ENCODE measurements around the gene AMACR.
A peak's percentile ranks its signal among the peaks of the same experiment; 100 is the strongest.

The AMACR gene

DNA sequence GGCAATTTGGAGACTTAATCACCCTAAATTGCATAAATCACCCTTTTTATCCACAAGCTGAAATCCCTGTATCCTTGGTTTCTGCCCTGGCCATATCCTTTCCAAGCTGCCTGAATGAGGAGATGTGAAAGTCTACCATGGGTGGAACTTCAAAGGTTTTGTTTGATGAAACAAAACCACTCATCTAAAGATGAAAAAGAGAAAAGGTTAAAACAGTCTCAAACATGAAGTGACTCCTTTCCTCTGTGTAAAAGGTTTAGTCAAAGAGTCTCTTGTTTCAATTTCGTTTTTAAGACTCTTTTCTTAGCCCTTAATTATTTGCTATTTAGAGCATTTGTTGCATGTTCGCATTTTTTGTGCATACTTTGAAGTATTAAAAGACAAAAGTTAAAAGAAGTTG lies 34.6 kb downstream of the AMACR start:
- H3K4me3 ChIP-seq (ENCODE audit: low read depth, low read length) = no peak overlapping the region
- DNase-seq (ENCODE audit: low read depth) = peak; percentile 35
- TF ChIP-seq CTCF (IDR thresholded peaks at IDR 0.05; ENCODE audit: insufficient read depth, low read depth, low read length, missing control alignments) = no peak

GRCh38 chr5:33969572-33970452 lies 38.0 kb downstream of the AMACR start:
- H3K4me3 ChIP-seq (ENCODE audit: low read depth, low read length) = no peak overlapping the region
- TF ChIP-seq CTCF (IDR thresholded peaks at IDR 0.05; ENCODE audit: insufficient read depth, low read depth, low read length, missing control alignments) = peak; percentile 84
- peak; percentile 65 for DNase-seq (ENCODE audit: low read depth)

GRCh38 chr5:33968211-33969005 lies 39.4 kb downstream of the AMACR start:
- no peak for TF ChIP-seq CTCF (IDR thresholded peaks at IDR 0.05; ENCODE audit: insufficient read depth, low read depth, low read length, missing control alignments)
- H3K4me3 ChIP-seq (ENCODE audit: low read depth, low read length) = no peak overlapping the region
- DNase-seq (ENCODE audit: low read depth) = no peak

GRCh38 chr5:33966805-33967204 lies 41.0 kb downstream of the AMACR start:
- DNase-seq (ENCODE audit: low read depth) = no peak
- no peak overlapping the region for H3K4me3 ChIP-seq (ENCODE audit: low read depth, low read length)
- TF ChIP-seq CTCF (IDR thresholded peaks at IDR 0.05; ENCODE audit: insufficient read depth, low read depth, low read length, missing control alignments) = no peak

- no peak overlapping the region for H3K4me3 ChIP-seq (ENCODE audit: low read depth, low read length)
- TF ChIP-seq CTCF (IDR thresholded peaks at IDR 0.05; ENCODE audit: insufficient read depth, low read depth, low read length, missing control alignments) = no peak
- peak; percentile 22 for DNase-seq (ENCODE audit: low read depth)
Measured at GRCh38 chr5:33964132-33964700, 43.6 kb downstream of the AMACR start.

- no peak for TF ChIP-seq CTCF (IDR thresholded peaks at IDR 0.05; ENCODE audit: insufficient read depth, low read depth, low read length, missing control alignments)
Measured at GRCh38 chr5:33958176-33958575, 49.7 kb downstream of the AMACR start.

More at GRCh38 chr5:33958176-33958575, 49.7 kb downstream of the AMACR start:
- H3K4me3 ChIP-seq (ENCODE audit: low read depth, low read length) = no peak overlapping the region
- no peak for DNase-seq (ENCODE audit: low read depth)
